Measurements from ENCODE around the gene GALT. TPM values are rescaled to one million over a fixed set of nuclear protein-coding genes. Genes with fewer than 3 reads are reported as not detected.

GALT gene
- total RNA-seq = 35.5 to 51.8 TPM (median 38.2 TPM) in 3 replicates
- long read RNA-seq, transcript GALT-201 (11 exons, 1,768 nt) = major isoform, 7 of 92 reads
- long read RNA-seq, partial matches to known transcripts = 73 of 92 reads
- long read RNA-seq, other reads (novel, unspliced or antisense) = 11 of 92 reads

- H3K4me1 Mint-ChIP-seq (ENCODE audit: low read depth) = peaks cover 36% of the 10 kb centered on the region
- no peaks in the 10 kb centered on the region for H3K27me3 Mint-ChIP-seq (ENCODE audit: low read depth)
- no peak for DNase-seq (ENCODE audit: low spot score)
- peak within 1 kb of the TSS; percentile 84 for H3K4me3 Mint-ChIP-seq (ENCODE audit: unreplicated experiment)
- H3K36me3 Mint-ChIP-seq (ENCODE audit: low read depth) = peaks cover 9% of the 10 kb centered on the region
- H3K27ac Mint-ChIP-seq (ENCODE audit: unreplicated experiment) = peak within 1 kb of the TSS; percentile 91
- TF ChIP-seq CTCF (IDR thresholded peaks at IDR 0.05) = peak; percentile 78
- no peaks in the 10 kb centered on the region for H3K9me3 Mint-ChIP-seq (ENCODE audit: low read depth)
Measured at GRCh38 chr9:34646211-34647083, at the start of gene GALT. Gene GALT (plus strand): TSS chr9:34646675. CDS start chr9:34646705, 30 bp downstream.

GRCh38 chr9:34599546-34599945, 46.9 kb upstream of the GALT start:
- Mint-ChIP-seq H3K27ac (ENCODE audit: unreplicated experiment) (no peak overlapping the region), H3K27me3 (ENCODE audit: low read depth) (peaks cover 28% of the 10 kb centered on the region), H3K9me3 (ENCODE audit: low read depth) (no peaks in the 10 kb centered on the region), H3K4me1 (ENCODE audit: low read depth) (no peaks in the 10 kb centered on the region), H3K4me3 (ENCODE audit: unreplicated experiment) (no peak overlapping the region), H3K36me3 (ENCODE audit: low read depth) (no peaks in the 10 kb centered on the region)
- DNase-seq (ENCODE audit: low spot score) = no peak
- no peak for TF ChIP-seq CTCF (IDR thresholded peaks at IDR 0.05)

GRCh38 chr9:34600908-34601307, 45.6 kb upstream of the GALT start:
- Mint-ChIP-seq H3K36me3 (ENCODE audit: low read depth) (no peaks in the 10 kb centered on the region), H3K4me3 (ENCODE audit: unreplicated experiment) (no peak overlapping the region), H3K27me3 (ENCODE audit: low read depth) (peaks cover 34% of the 10 kb centered on the region), H3K9me3 (ENCODE audit: low read depth) (no peaks in the 10 kb centered on the region), H3K4me1 (ENCODE audit: low read depth) (no peaks in the 10 kb centered on the region), H3K27ac (ENCODE audit: unreplicated experiment) (no peak overlapping the region)
- TF ChIP-seq CTCF (IDR thresholded peaks at IDR 0.05) = no peak
- DNase-seq (ENCODE audit: low spot score) = no peak

GRCh38 chr9:34601937-34602573, 44.4 kb upstream of the GALT start:
- H3K4me3 Mint-ChIP-seq (ENCODE audit: unreplicated experiment) = no peak overlapping the region
- H3K27me3 Mint-ChIP-seq (ENCODE audit: low read depth) = peaks cover 26% of the 10 kb centered on the region
- no peaks in the 10 kb centered on the region for H3K4me1 Mint-ChIP-seq (ENCODE audit: low read depth)
- TF ChIP-seq CTCF (IDR thresholded peaks at IDR 0.05) = no peak
- DNase-seq (ENCODE audit: low spot score) = no peak
- H3K36me3 Mint-ChIP-seq (ENCODE audit: low read depth) = no peaks in the 10 kb centered on the region
- H3K9me3 Mint-ChIP-seq (ENCODE audit: low read depth) = no peaks in the 10 kb centered on the region
- no peak overlapping the region for H3K27ac Mint-ChIP-seq (ENCODE audit: unreplicated experiment)

GRCh38 chr9:34603610-34604231, 42.8 kb upstream of the GALT start:
- H3K27ac Mint-ChIP-seq (ENCODE audit: unreplicated experiment) = no peak overlapping the region

More at GRCh38 chr9:34603610-34604231, 42.8 kb upstream of the GALT start:
- Mint-ChIP-seq H3K27me3 (ENCODE audit: low read depth) (peaks cover 18% of the 10 kb centered on the region), H3K36me3 (ENCODE audit: low read depth) (no peaks in the 10 kb centered on the region), H3K9me3 (ENCODE audit: low read depth) (no peaks in the 10 kb centered on the region), H3K4me3 (ENCODE audit: unreplicated experiment) (no peak overlapping the region), H3K4me1 (ENCODE audit: low read depth) (no peaks in the 10 kb centered on the region)
- no peak for DNase-seq (ENCODE audit: low spot score)
- peak; percentile 97 for TF ChIP-seq CTCF (IDR thresholded peaks at IDR 0.05)

All from chondrocyte (in vitro differentiated cells).